PC-3 (cell line): ENCODE measurements around the gene GABARAP.

ENCODE experiments used
- CTCF ChIP-seq: fragments of 300-600 bp; sonication (generic); conservative IDR thresholded peaks from 2 replicates; pipeline ENCODE4 v1.5.1; 2017; ENCODE audit warnings: antibody characterized with exemption, low read depth, mild to moderate bottlenecking, low read length
- EZH2 ChIP-seq: fragments of 300-600 bp; sonication (generic); IDR thresholded peaks from one replicate; pipeline ENCODE4 v1.6.1; 2017; ENCODE audit warnings: antibody characterized with exemption, mild to moderate bottlenecking, low read length; ENCODE audit not compliant: unreplicated experiment

- TF ChIP-seq CTCF (no peak), EZH2 (no peak)
Measured at GRCh38 chr17:7253082-7253481, 10.8 kb upstream of the GABARAP start.
